HepG2 (cell line): ENCODE measurements around the gene PALM3. TPM values are rescaled to one million over a fixed set of nuclear protein-coding genes. Genes with fewer than 3 reads are reported as not detected.
A peak's percentile ranks its signal among the peaks of the same experiment; 100 is the strongest.

ENCODE experiments used
- BCL3 ChIP-seq: sonication (generic); formaldehyde crosslinking; IDR thresholded peaks from 2 replicates; pipeline ENCODE4 v1.5.1; 2020; ENCODE audit warnings: mild to moderate bottlenecking, missing genetic modification reagents, moderate library complexity
- DBP ChIP-seq: sonication (generic); formaldehyde crosslinking; IDR thresholded peaks from 2 replicates; pipeline ENCODE4 v1.4.0; 2020; ENCODE audit warnings: missing genetic modification reagents; ENCODE audit errors: not compliant biosample characterization
- GATAD1 ChIP-seq: IDR thresholded peaks from 2 replicates; pipeline ENCODE4 v1.6.1; 2016; ENCODE audit warnings: missing genetic modification reagents, missing compliant biosample characterization
- IRF9 ChIP-seq: sonication (generic); formaldehyde crosslinking; IDR thresholded peaks from 2 replicates; pipeline ENCODE4 v1.8.0; 2022; ENCODE audit warnings: missing genetic modification reagents, mild to moderate bottlenecking, borderline replicate concordance
- KAT2B ChIP-seq: fragments of 150-350 bp; IDR thresholded peaks from 2 replicates; pipeline ENCODE4 v1.6.1; 2014; ENCODE audit warnings: low read depth, low read length, borderline replicate concordance
- KLF11 ChIP-seq: IDR thresholded peaks from 2 replicates; pipeline ENCODE4 v1.6.1; 2016; ENCODE audit warnings: missing compliant biosample characterization
- SP5 ChIP-seq: IDR thresholded peaks from 2 replicates; pipeline ENCODE4 v1.6.1; 2016; ENCODE audit warnings: low read depth, borderline replicate concordance
- ZBTB2 ChIP-seq: sonication (generic); formaldehyde crosslinking; IDR thresholded peaks from 2 replicates; pipeline ENCODE4 v1.8.0; 2022; ENCODE audit warnings: low read depth, missing genetic modification reagents
- ZFP91 ChIP-seq: sonication (generic); formaldehyde crosslinking; IDR thresholded peaks from 2 replicates; pipeline ENCODE4 v1.9.0; 2022; ENCODE audit warnings: missing genetic modification reagents, mild to moderate bottlenecking, borderline replicate concordance
- ZFY ChIP-seq: sonication (generic); formaldehyde crosslinking; IDR thresholded peaks from 2 replicates; pipeline ENCODE4 v1.4.0; 2020; ENCODE audit warnings: missing genetic modification reagents
- ZNF10 ChIP-seq: sonication (generic); formaldehyde crosslinking; IDR thresholded peaks from 2 replicates; pipeline ENCODE4 v1.4.0; 2020; ENCODE audit warnings: mild to moderate bottlenecking, low read depth, missing genetic modification reagents, borderline replicate concordance
- ZNF142 ChIP-seq: sonication (generic); formaldehyde crosslinking; IDR thresholded peaks from 2 replicates; pipeline ENCODE4 v1.4.0; 2020; ENCODE audit warnings: missing genetic modification reagents
- ZNF83 ChIP-seq: sonication (generic); formaldehyde crosslinking; IDR thresholded peaks from 2 replicates; pipeline ENCODE4 v1.4.0; 2020; ENCODE audit warnings: missing genetic modification reagents, mild to moderate bottlenecking, borderline replicate concordance
- polyA plus RNA-seq, 8 experiments: library from polyadenylated mRNA; depleted of rRNA in 3 of 8; stranded (reverse) in 7 of 8; unstranded in 1 of 8; fragments of >200 nt; fragmentation: Illumina TruSeq in 4 of 8; extraction: Trizol in 4 of 8; gene quantifications; 2 replicates each; pipeline versions ENCODE4 v1.2.1 to v1.2.3, GENCODE V29; 2011 to 2016; ENCODE audit warnings: low read depth in 4 of 8, missing spikeins in 1 of 8, mixed read lengths in 1 of 8; ENCODE audit not compliant: insufficient read depth in 1 of 8
- total RNA-seq, 5 experiments: library from RNA; depleted of rRNA; stranded (reverse); fragments of >200 nt; fragmentation: Illumina TruSeq; extraction: Trizol; gene quantifications; 2 replicates each; pipeline ENCODE4 v1.2.3, GENCODE V29; 2016; ENCODE audit warnings: low read depth in 1 of 5

Gene PALM3
- total and polyA plus RNA-seq, 2 of the 13 experiments (the other 11 are each of a cell fraction or from before 2014, with no cell fraction given): 0.79 to 2.4 TPM

- peak; percentile 61 for TF ChIP-seq ZBTB2
- TF ChIP-seq ZFY (CRISPR knock-in tag): peak; percentile 84
- no peak for TF ChIP-seq BCL3 (CRISPR knock-in tag)
- TF ChIP-seq SP5 (CRISPR knock-in tag): peak; percentile 25; the same call in 1 of the 2 replicates
- peak; percentile 58; the same call in 1 of the 2 replicates for TF ChIP-seq IRF9
- peak; percentile 85 for TF ChIP-seq GATAD1 (CRISPR knock-in tag)
- peak; percentile 31; the same call in 1 of the 2 replicates for TF ChIP-seq ZNF142 (CRISPR knock-in tag)
- no peak for TF ChIP-seq DBP (CRISPR knock-in tag)
- no peak for TF ChIP-seq ZNF10 (CRISPR knock-in tag)
- TF ChIP-seq ZFP91 (CRISPR knock-in tag): peak; percentile 75
- TF ChIP-seq KLF11 (CRISPR knock-in tag): peak; percentile 31; the same call in 1 of the 2 replicates
- TF ChIP-seq ZNF83: no peak
- TF ChIP-seq KAT2B: no peak
Measured at GRCh38 chr19:14080887-14081796, 19.3 kb upstream of the PALM3 start (continued).
